ENCODE results near the gene CASTOR1.

The CASTOR1 gene

DNA sequence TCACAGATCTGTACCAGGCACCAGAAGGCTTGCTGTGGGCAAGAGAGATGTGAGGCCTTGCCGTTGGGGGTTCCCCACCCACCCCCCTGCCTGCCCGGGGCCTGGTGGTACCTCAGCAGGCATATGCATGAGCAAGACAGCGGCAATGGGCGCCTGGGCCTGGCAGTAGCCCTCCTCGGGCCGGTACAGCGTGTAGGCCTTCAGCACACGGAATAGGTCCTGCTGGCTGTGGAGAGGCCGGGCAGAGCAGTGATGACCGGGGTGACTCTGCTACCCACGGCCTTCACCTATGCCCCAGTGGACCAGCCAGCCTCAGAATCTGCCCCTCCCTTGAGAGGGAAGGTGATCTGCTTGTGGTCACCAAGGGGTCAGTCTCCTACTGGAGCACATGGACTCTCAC, 5.5 kb upstream of the CASTOR1 start:
- no peak for DNase-seq (ENCODE audit: low read depth)
- TF ChIP-seq, protein P1, sequence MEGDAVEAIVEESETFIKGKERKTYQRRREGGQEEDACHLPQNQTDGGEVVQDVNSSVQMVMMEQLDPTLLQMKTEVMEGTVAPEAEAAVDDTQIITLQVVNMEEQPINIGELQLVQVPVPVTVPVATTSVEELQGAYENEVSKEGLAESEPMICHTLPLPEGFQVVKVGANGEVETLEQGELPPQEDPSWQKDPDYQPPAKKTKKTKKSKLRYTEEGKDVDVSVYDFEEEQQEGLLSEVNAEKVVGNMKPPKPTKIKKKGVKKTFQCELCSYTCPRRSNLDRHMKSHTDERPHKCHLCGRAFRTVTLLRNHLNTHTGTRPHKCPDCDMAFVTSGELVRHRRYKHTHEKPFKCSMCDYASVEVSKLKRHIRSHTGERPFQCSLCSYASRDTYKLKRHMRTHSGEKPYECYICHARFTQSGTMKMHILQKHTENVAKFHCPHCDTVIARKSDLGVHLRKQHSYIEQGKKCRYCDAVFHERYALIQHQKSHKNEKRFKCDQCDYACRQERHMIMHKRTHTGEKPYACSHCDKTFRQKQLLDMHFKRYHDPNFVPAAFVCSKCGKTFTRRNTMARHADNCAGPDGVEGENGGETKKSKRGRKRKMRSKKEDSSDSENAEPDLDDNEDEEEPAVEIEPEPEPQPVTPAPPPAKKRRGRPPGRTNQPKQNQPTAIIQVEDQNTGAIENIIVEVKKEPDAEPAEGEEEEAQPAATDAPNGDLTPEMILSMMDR (IDR thresholded peaks at IDR 0.05; ENCODE audit: control insufficient read depth, insufficient read depth, low read depth, low read length, missing control alignments): no peak
- H3K4me3 ChIP-seq (ENCODE audit: control insufficient read depth, low read depth, low read length): no peak overlapping the region

DNA sequence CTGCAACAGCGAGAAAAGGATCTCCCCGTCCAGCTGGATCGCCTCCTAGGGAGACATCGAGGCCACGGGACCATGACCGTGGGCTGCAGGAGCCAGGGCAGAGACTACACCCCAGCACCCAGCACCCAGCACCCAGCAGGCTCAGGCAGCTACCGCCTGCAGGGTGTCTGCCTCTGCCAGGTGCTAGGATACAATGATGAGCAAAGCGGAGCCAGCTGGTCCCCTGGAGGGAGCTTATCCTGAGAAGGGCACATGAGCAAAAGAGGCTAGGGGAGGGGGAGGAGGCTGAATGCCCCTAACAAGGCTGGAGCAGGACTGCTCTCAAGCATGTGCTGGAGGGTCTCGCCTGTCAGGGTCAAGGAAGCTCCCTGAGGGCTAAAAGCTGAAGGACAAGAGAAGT, 4.8 kb upstream of the CASTOR1 start:
- TF ChIP-seq, protein P1 (IDR thresholded peaks at IDR 0.05; ENCODE audit: control insufficient read depth, insufficient read depth, low read depth, low read length, missing control alignments): no peak
- no peak overlapping the region for H3K4me3 ChIP-seq (ENCODE audit: control insufficient read depth, low read depth, low read length)
- DNase-seq (ENCODE audit: low read depth): no peak

DNA sequence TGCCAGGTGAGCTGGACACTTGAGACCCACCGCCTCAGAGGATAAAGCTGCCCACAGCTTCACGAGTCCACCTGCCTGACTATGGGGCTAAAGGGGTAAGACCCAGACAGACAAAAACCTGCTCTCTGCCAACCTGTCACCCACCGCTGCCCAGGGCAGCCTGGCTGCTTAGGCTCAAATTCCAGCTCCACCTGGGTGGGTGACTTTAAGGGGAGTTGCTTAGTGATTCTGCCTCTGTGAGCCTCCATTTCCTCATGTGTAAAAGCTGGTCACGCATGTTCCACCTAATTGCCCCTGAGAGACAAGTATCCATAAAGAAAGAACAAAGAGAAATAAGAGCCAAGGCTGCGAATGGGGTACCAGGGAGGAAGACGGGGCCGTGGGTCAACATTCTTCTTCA, 3.7 kb upstream of the CASTOR1 start:
- no peak overlapping the region for H3K4me3 ChIP-seq (ENCODE audit: control insufficient read depth, low read depth, low read length)
- DNase-seq (ENCODE audit: low read depth): no peak
- TF ChIP-seq, protein P1 (IDR thresholded peaks at IDR 0.05; ENCODE audit: control insufficient read depth, insufficient read depth, low read depth, low read length, missing control alignments): no peak

DNA sequence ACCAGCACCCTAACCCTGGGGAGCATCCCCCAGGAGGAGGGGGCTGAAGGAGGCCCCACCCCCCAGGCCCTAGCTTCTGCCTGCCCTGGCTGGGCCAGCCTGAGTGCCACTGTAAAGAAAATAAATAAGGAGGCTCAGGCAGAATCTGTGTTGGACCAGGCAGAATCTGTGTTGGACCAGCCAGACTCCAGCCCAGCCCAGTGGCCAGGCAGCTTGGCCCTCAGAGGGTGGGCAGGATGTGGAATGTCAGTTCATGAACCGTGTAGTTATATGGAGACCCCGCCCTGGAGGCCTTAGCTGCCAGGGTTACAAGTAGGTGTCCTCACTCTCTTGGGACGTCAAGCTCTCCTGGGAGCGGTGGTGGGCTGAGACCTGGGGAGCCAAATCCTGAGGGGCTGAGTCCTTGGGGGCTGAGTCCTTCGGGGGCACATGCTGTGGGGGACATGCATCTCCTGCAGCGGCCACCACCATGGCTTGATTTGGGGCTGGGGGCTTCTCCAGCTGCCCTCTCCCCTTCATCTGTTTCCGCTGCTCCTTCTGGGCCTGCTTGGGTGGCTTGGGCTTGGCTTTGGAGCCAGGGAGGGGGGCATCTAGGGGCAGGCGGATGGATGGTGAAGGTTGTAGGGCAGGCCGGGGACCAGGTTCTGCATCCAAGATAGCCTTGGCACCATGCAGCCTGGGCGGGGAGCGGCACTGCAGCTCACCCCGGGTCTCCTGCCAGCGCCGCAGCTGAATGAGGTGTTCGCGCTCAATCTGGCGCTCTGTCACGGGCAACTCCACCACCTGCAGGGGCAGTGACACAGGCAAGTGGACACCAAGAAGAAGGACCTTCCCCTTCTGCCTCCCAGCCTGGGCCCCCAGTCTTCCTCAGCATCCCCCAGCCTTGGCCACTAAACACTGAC, 3.0 kb upstream of the CASTOR1 start:
- DNase-seq (ENCODE audit: low read depth): no peak
- H3K4me3 ChIP-seq (ENCODE audit: control insufficient read depth, low read depth, low read length): no peak overlapping the region
- TF ChIP-seq, protein P1 (IDR thresholded peaks at IDR 0.05; ENCODE audit: control insufficient read depth, insufficient read depth, low read depth, low read length, missing control alignments): no peak

DNA sequence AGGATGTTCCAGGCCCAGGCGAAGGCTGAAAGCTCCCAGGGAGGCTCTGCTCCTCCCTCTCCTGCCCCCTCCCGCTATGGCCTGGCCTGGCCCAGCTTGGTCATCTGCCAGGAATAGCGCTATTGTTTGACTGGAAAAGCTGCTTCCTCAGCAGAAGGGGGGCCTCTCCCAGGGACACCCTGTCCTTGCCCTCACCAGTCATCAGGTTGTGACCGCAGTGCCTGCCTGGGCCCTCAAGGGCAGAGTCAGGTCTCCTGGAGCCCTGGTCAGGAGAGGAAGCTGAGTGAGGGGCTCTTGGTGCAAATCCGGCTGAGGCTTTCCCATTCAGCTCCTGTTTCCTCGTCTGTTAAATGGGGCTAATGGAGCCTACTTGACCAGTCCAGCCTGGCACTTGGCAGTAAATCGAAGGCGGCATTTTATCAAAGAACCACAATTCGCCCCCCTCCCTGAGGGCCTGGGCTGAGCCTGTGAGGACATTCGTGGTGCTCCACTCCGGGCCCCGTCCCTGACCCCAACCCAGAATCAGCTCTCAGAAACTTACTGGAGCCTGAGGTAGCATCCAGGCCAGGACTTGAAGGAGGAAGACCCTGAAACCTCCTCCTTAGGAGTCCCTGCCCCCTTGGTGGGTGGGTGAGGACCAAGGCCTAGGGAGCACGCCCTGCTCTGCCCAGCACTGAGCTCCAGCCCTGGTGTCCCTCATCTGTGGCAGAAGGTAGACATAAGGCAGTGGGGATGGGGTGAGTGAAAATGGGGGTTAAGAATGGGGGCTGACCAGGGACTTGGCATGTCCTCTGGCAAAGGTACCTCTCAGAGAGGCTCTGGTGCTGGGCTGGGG, 2.0 kb upstream of the CASTOR1 start:
- TF ChIP-seq, protein P1 (IDR thresholded peaks at IDR 0.05; ENCODE audit: control insufficient read depth, insufficient read depth, low read depth, low read length, missing control alignments): no peak
- DNase-seq (ENCODE audit: low read depth): no peak
- no peak overlapping the region for H3K4me3 ChIP-seq (ENCODE audit: control insufficient read depth, low read depth, low read length)

DNA sequence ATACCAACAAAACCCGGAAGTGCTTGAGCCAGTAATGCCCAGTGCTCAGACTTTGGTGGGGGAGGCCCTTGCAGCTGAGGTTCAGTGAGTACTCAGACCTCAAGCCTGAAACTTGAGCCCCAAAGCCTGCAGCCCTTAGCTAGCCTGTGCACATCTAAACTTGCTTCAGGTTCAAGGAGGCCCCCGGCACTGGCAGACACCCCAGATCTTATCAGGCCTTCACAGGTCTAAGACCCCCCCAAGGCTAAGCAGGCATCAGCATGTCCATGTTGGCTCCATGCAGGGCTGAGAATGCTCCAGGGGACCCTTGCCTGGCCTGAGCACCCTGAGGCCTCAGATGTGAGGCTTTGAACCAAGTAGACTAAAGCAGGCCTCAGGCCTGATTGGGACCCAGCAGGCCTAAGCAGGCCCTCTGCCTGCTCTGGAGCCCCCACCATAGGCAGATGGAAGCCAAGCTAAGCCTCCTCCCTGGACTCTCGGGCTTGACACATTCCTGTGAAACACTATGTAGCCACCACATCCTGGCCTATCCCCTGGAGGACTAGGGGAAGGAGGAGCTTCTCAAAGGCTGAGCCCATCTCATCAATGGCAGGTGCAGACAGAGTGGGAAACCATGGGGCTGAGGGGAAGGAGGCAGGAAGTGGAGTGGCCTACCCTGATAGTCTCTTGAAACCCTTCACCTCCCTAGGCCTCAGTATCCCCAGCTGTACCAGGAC, 1.2 kb upstream of the CASTOR1 start:
- DNase-seq (ENCODE audit: low read depth): no peak
- TF ChIP-seq, protein P1 (IDR thresholded peaks at IDR 0.05; ENCODE audit: control insufficient read depth, insufficient read depth, low read depth, low read length, missing control alignments): no peak
- no peak overlapping the region for H3K4me3 ChIP-seq (ENCODE audit: control insufficient read depth, low read depth, low read length)
